ENCODE data around the gene KCTD4.
A peak's percentile ranks its signal among the peaks of the same experiment; 100 is the strongest.

KCTD4 gene

GRCh38 chr13:45240143-45240542 is 39.3 kb upstream of the KCTD4 start:
- Mint-ChIP-seq H3K27me3 (ENCODE audit: low read depth) (no peaks in the 10 kb centered on the region), H3K4me3 (no peak overlapping the region), H3K27ac (no peak overlapping the region), H3K4me1 (peaks cover 8% of the 10 kb centered on the region), H3K36me3 (ENCODE audit: low read depth) (no peaks in the 10 kb centered on the region), H3K9me3 (no peaks in the 10 kb centered on the region)
- TF ChIP-seq, protein P1, sequence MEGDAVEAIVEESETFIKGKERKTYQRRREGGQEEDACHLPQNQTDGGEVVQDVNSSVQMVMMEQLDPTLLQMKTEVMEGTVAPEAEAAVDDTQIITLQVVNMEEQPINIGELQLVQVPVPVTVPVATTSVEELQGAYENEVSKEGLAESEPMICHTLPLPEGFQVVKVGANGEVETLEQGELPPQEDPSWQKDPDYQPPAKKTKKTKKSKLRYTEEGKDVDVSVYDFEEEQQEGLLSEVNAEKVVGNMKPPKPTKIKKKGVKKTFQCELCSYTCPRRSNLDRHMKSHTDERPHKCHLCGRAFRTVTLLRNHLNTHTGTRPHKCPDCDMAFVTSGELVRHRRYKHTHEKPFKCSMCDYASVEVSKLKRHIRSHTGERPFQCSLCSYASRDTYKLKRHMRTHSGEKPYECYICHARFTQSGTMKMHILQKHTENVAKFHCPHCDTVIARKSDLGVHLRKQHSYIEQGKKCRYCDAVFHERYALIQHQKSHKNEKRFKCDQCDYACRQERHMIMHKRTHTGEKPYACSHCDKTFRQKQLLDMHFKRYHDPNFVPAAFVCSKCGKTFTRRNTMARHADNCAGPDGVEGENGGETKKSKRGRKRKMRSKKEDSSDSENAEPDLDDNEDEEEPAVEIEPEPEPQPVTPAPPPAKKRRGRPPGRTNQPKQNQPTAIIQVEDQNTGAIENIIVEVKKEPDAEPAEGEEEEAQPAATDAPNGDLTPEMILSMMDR (IDR thresholded peaks at IDR 0.05; ENCODE audit: unreplicated experiment in 3 of 3) = no peak

DNA sequence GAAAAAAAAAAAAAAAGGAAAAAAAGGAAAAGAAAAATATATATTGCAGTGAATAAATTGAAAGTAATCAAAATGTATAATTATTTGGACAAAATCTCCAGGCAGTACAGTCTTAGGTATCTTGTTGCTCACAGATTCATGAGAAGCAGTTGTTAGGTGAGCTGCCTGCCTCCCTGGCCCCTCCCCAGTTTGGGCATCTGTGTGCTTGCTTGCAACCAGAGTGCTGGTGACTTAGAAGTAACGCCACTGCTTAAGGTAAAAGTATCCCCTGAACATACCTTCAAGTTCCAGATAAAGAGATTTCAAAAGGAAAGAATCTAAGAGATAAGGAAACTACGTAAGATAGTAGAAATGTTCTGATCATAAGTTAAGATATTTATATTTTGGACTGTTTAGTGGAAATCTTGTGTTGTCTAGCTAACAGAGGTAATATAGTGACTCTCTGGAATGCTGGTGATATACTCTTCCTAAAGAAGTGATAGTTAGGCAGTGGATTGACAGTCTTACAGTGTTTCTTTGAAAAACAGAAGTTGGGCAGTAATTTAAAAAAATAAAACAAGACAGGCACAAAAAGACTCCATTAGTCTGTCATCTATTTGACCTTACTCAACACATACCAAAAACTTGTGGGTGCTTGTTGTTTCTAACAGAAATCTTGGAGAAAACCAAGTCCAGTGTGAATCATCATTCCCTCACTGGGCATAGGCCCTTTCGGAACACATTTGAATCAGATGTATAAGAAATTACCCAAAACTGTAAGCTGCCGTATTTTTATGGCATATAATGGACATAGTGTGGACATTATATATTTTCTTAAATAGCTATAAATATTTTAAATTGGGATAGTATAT is 38.3 kb upstream of the KCTD4 start:
- Mint-ChIP-seq H3K4me3 (no peak overlapping the region), H3K27ac (no peak overlapping the region), H3K9me3 (no peaks in the 10 kb centered on the region), H3K27me3 (ENCODE audit: low read depth) (no peaks in the 10 kb centered on the region), H3K4me1 (peaks cover 8% of the 10 kb centered on the region), H3K36me3 (ENCODE audit: low read depth) (no peaks in the 10 kb centered on the region)
- TF ChIP-seq, protein P1 (IDR thresholded peaks at IDR 0.05; ENCODE audit: unreplicated experiment in 3 of 3) = no peak

DNA sequence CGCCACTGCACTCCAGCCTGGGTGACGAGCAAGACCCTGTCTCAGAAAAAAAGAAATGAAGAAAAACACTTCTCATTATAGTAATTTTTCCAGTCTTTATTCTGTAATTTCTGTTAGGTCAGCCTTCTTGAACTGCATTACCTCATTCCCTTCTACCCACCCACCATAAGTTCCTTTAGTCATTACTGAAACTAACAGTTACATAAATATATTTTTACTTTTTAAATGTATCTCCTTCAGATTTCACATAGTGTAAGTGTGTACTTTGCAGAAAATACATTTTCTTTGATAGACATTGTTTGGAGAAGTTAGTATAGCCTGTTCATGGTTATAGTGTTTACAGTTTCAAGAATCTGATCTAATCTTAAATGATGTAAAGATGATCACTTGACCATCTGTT is 31.7 kb upstream of the KCTD4 start:
- Mint-ChIP-seq H3K4me3 (no peak overlapping the region), H3K27ac (no peak overlapping the region), H3K4me1 (peaks cover 5% of the 10 kb centered on the region), H3K36me3 (ENCODE audit: low read depth) (peaks cover 10% of the 10 kb centered on the region), H3K9me3 (no peaks in the 10 kb centered on the region), H3K27me3 (ENCODE audit: low read depth) (no peaks in the 10 kb centered on the region)
- TF ChIP-seq, protein P1 (IDR thresholded peaks at IDR 0.05; ENCODE audit: unreplicated experiment in 3 of 3) = no peak

DNA sequence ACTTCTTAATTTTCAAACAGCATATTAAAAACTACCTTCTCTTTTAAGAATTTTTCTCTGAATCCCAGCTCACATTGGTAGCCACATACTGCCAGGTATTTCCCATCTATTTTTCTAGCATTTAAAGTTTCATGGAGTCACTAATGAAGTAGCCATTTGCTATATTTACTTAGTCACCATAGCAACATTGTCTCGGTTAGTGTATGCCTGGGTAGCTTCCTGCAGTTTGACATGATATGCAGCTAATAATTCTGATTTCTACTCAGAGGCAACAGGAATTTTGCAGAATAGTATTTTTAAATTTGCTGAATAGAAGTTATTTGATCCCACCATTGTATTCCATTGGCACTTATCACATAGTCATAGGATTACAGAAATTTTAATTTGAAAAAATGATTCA is 30.9 kb upstream of the KCTD4 start:
- Mint-ChIP-seq H3K4me1 (peaks cover 5% of the 10 kb centered on the region), H3K27ac (peak overlapping the region in 2 of 3 experiments; percentile 30 to 57), H3K9me3 (no peaks in the 10 kb centered on the region), H3K4me3 (no peak overlapping the region), H3K27me3 (ENCODE audit: low read depth) (no peaks in the 10 kb centered on the region), H3K36me3 (ENCODE audit: low read depth) (peaks cover 10% of the 10 kb centered on the region)
- TF ChIP-seq, protein P1 (IDR thresholded peaks at IDR 0.05; ENCODE audit: unreplicated experiment in 3 of 3) = no peak

GRCh38 chr13:45231305-45231704 is 30.5 kb upstream of the KCTD4 start:
- Mint-ChIP-seq H3K4me1 (peaks cover 5% of the 10 kb centered on the region), H3K9me3 (no peaks in the 10 kb centered on the region), H3K27me3 (ENCODE audit: low read depth) (no peaks in the 10 kb centered on the region), H3K27ac (peak overlapping the region in 2 of 3 experiments; percentile 30 to 57), H3K4me3 (no peak overlapping the region), H3K36me3 (ENCODE audit: low read depth) (peaks cover 10% of the 10 kb centered on the region)
- TF ChIP-seq, protein P1 (IDR thresholded peaks at IDR 0.05; ENCODE audit: unreplicated experiment in 3 of 3) = no peak

GRCh38 chr13:45229172-45229571 is 28.3 kb upstream of the KCTD4 start:
- TF ChIP-seq, protein P1 (IDR thresholded peaks at IDR 0.05; ENCODE audit: unreplicated experiment in 3 of 3) = no peak
- H3K4me1 Mint-ChIP-seq = peaks cover 5% of the 10 kb centered on the region
- H3K9me3 Mint-ChIP-seq = no peaks in the 10 kb centered on the region
- peaks cover 10% of the 10 kb centered on the region for H3K36me3 Mint-ChIP-seq (ENCODE audit: low read depth)
- no peak overlapping the region for H3K4me3 Mint-ChIP-seq
- no peaks in the 10 kb centered on the region for H3K27me3 Mint-ChIP-seq (ENCODE audit: low read depth)
- H3K27ac Mint-ChIP-seq = no peak overlapping the region
